ENCODE data around the gene TTC9.

GRCh38 chr14:70713096-70713495 is 71.4 kb downstream of the TTC9 start:
- TF ChIP-seq CTCF (conservative IDR thresholded peaks at IDR 0.05 in 1 of 2, IDR thresholded peaks at IDR 0.05 in 1 of 2; ENCODE audit: low read depth in 1 of 2, low read length in 2 of 2) (no peak), EZH2 (IDR thresholded peaks at IDR 0.05; ENCODE audit: low read length, missing control alignments) (no peak)

All from fibroblast of lung (primary cell).